B cell (primary cell): ENCODE results near the gene PNKP. TPM values are rescaled to one million over a fixed set of nuclear protein-coding genes. Genes with fewer than 3 reads are reported as not detected.

ENCODE experiments used
- ATAC-seq: fragments of 200-7000 bp; cut with Tn5 transposase; one replicate; pipeline ENCODE4 v1.10.0; 2021; ENCODE audit warnings: low read depth, mild to moderate bottlenecking, moderate number of reproducible peaks, moderate library complexity
- CTCF ChIA-PET: fragments of 350-600 bp; sonication (Branson Sonifier 250); formaldehyde crosslinking; loops from one replicate; lab custom pipeline; 2021; ENCODE audit warnings: antibody characterized with exemption, inconsistent platforms; lab: Charles Lee
- POLR2A ChIA-PET: fragments of 350-600 bp; sonication (Branson Sonifier 250); formaldehyde crosslinking; loops from one replicate; lab custom pipeline; 2021; ENCODE audit warnings: antibody characterized with exemption; lab: Charles Lee
- DNase-seq: peaks from one replicate; pipeline ENCODE4 v3.0.0; 2013
- H2AFZ ChIP-seq: 2 replicates; pipeline ENCODE4 v1.6.1; 2012; ENCODE audit warnings: mild to moderate bottlenecking, low read depth, low read length; ENCODE audit not compliant: insufficient read depth, poor library complexity, severe bottlenecking
- H3K27ac ChIP-seq, 2 donors: 1 replicate in 1 of 2; 2 replicates in 1 of 2; pipeline ENCODE4 v1.5.1; 2012 to 2013; ENCODE audit warnings: low read length in 2 of 2, mild to moderate bottlenecking in 2 of 2, moderate library complexity in 1 of 2
- H3K27me3 ChIP-seq, 4 experiments: fragments of 200-600 bp in 1 of 4; sonication (generic) in 1 of 4; replicated peaks in 1 of 4; 1 replicate in 2 of 4; 2 replicates in 2 of 4; pipeline versions ENCODE4 v1.6.1 to v1.7.0; 2013 to 2016; ENCODE audit warnings: low read length in 3 of 4, mild to moderate bottlenecking in 2 of 4, mixed read lengths in 1 of 4, moderate library complexity in 1 of 4; ENCODE audit not compliant: insufficient read depth in 4 of 4, control insufficient read depth in 3 of 4; ENCODE audit errors: control extremely low read depth in 1 of 4
- H3K36me3 ChIP-seq, 2 experiments: replicated peaks in 1 of 2; 1 replicate in 1 of 2; 2 replicates in 1 of 2; pipeline versions ENCODE4 v1.6.1 to v1.7.1; 2013; ENCODE audit warnings: low read length in 1 of 2; ENCODE audit not compliant: insufficient read depth in 2 of 2, control insufficient read depth in 1 of 2; ENCODE audit errors: control extremely low read depth in 1 of 2, extremely low read depth in 1 of 2
- H3K4me1 ChIP-seq, 2 donors: fragments of 200-600 bp in 1 of 2; sonication (generic) in 1 of 2; 1 replicate in 1 of 2; 2 replicates in 1 of 2; pipeline versions ENCODE4 v1.5.1 to v1.6.1; 2013 to 2017; ENCODE audit warnings: low read length in 2 of 2; ENCODE audit not compliant: control insufficient read depth in 2 of 2, insufficient read depth in 2 of 2
- H3K4me2 ChIP-seq: replicated peaks from 2 replicates; pipeline ENCODE3; 2012; ENCODE audit warnings: mild to moderate bottlenecking, low read depth, low read length; ENCODE audit not compliant: poor library complexity, severe bottlenecking
- H3K4me3 ChIP-seq, 5 experiments: fragments of 200-600 bp in 1 of 5; sonication (generic) in 1 of 5; 1 replicate in 3 of 5; 2 replicates in 2 of 5; pipeline versions ENCODE4 v1.5.1 to v1.7.0; 2011 to 2016; ENCODE audit warnings: low read length in 4 of 5, mild to moderate bottlenecking in 4 of 5, low read depth in 2 of 5, control low read depth in 1 of 5, moderate library complexity in 1 of 5; ENCODE audit not compliant: insufficient read depth in 1 of 5; ENCODE audit errors: control extremely low read depth in 1 of 5, extremely low read depth in 1 of 5
- H3K79me2 ChIP-seq: fragments of 200-600 bp; sonication (generic); one replicate; pipeline ENCODE4 v1.6.0; 2016; ENCODE audit warnings: low read length; ENCODE audit not compliant: control insufficient read depth, insufficient read depth
- H3K9ac ChIP-seq: fragments of 200-600 bp; sonication (generic); 2 replicates; pipeline ENCODE4 v1.6.1; 2017; ENCODE audit warnings: mild to moderate bottlenecking, low read length, moderate library complexity
- H3K9me3 ChIP-seq, 3 donors: one replicate each; pipeline versions ENCODE4 v1.6.1 to v1.7.1; 2013; ENCODE audit warnings: low read length in 2 of 3; ENCODE audit not compliant: control insufficient read depth in 2 of 3, insufficient read depth in 1 of 3; ENCODE audit errors: control extremely low read depth in 1 of 3
- H4K20me1 ChIP-seq: 2 replicates; pipeline ENCODE4 v1.6.0; 2012; ENCODE audit warnings: mild to moderate bottlenecking, low read length; ENCODE audit not compliant: insufficient read depth, control insufficient read depth, poor library complexity, severe bottlenecking
- H3K27ac Mint-ChIP-seq: one replicate; pipeline ENCODE4 v1.8.0; 2021; ENCODE audit warnings: mixed read lengths
- H3K27me3 Mint-ChIP-seq: one replicate; pipeline ENCODE4 v1.8.0; 2021; ENCODE audit warnings: mixed read lengths
- H3K4me1 Mint-ChIP-seq: one replicate; pipeline ENCODE4 v1.8.0; 2021; ENCODE audit warnings: mixed read lengths
- H3K4me3 Mint-ChIP-seq: one replicate; pipeline ENCODE4 v1.8.0; 2021; ENCODE audit warnings: mixed read lengths
- H3K9me3 Mint-ChIP-seq: one replicate; pipeline ENCODE4 v1.8.0; 2022; ENCODE audit warnings: mixed read lengths; ENCODE audit not compliant: insufficient read depth
- CTCF ChIP-seq: fragments of 200-600 bp; IDR thresholded peaks from one replicate; pipeline ENCODE4 v1.8.0; 2022; ENCODE audit warnings: antibody characterized with exemption, mild to moderate bottlenecking
- EZH2 ChIP-seq: IDR thresholded peaks from 2 replicates; pipeline ENCODE4 v1.6.1; 2012; ENCODE audit warnings: borderline replicate concordance, low read depth, mild to moderate bottlenecking, moderate library complexity, low read length; ENCODE audit not compliant: insufficient read depth, poor library complexity, severe bottlenecking
- WGBS: methylation state at CpG from one replicate; pipeline ENCODE4 v1.1.5; 2013; ENCODE audit warnings: missing lambda C conversion rate; ENCODE audit not compliant: insufficient coverage; 5-methylcytosine and 5-hydroxymethylcytosine counted together
- intact Hi-C: fragments of 100-400 bp; cut with micrococcal nuclease; formaldehyde crosslinking; loops from one replicate; pipeline ENCODE4 v1.10.0; 2022
- polyA plus RNA-seq: library from polyadenylated mRNA; depleted of rRNA; stranded (reverse); fragments of >200 nt; gene quantifications from 2 replicates; pipeline ENCODE4 v1.2.3, GENCODE V29; 2012
- total RNA-seq, 2 donors: library from RNA; stranded (reverse); fragments of 120-200 nt in 1 of 2; gene quantifications; 1 replicate in 1 of 2; 2 replicates in 1 of 2; pipeline versions ENCODE4 v1.2.3 to v1.2.4, GENCODE V29; 2013 to 2022

The PNKP gene
- total and polyA plus RNA-seq, 2 donors (not counting 1 experiment from before 2014, with no cell fraction given) = 173 to 274 TPM

DNA sequence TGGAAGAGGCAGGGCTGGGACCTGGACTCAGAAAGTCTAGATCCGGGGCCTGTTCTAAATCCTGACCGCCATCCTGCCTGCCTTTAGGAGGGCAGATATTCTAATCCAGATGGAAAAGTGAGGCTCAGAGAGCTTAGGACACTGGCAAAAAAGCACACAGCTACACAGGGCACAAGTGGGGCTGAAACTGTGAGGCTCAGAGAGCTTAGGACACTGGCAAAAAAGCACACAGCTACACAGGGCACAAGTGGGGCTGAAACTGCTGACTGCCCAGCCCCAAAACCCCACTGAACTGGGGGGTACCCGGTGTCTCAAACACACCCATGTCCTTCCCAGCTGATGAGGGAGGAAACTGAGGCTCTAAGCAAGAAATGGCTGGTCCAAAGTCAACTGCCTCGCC, 7.8 kb upstream of the PNKP start:
- no peak overlapping the region for H3K27ac ChIP-seq
- no peaks in the 10 kb centered on the region for H3K9me3 ChIP-seq
- intact Hi-C loops = no loop called here
- H3K9ac ChIP-seq = no peak overlapping the region
- DNase-seq (no peak), ATAC-seq (no peak)
- Mint-ChIP-seq H3K27ac (no peak overlapping the region), H3K27me3 (no peaks in the 10 kb centered on the region), H3K4me3 (no peak overlapping the region), H3K4me1 (peaks cover 29% of the 10 kb centered on the region), H3K9me3 (no peaks in the 10 kb centered on the region)
- H3K27me3 ChIP-seq = no peaks in the 10 kb centered on the region
- H2AFZ ChIP-seq = no peak overlapping the region
- H3K4me3 ChIP-seq = no peak overlapping the region
- no peak for TF ChIP-seq EZH2
- TF ChIP-seq CTCF = no peak
- WGBS = 90% methylated on average over 3 of the region's 4 CpGs
- peak overlapping the region; percentile 93 for H3K4me2 ChIP-seq
- POLR2A ChIA-PET = interaction anchor here (0.6 to 2.6 kb wide), 5 partner anchors 10 to 235 kb away, joined by 3 to 23 read pairs (median 4); partner anchors contain the start of genes PRMT1, PTOV1 and RRAS
- peaks cover 19 to 28% of the 10 kb centered on the region in 2 donors for H3K4me1 ChIP-seq
- H3K36me3 ChIP-seq = peaks cover 0 to 16% of the 10 kb centered on the region in 2 experiments
- H4K20me1 ChIP-seq = peaks cover 22% of the 10 kb centered on the region
- CTCF ChIA-PET = no interaction called here
- H3K79me2 ChIP-seq = peaks cover 36% of the 10 kb centered on the region

- H4K20me1 ChIP-seq = peaks cover 17% of the 10 kb centered on the region
- no peaks in the 10 kb centered on the region for H3K27me3 Mint-ChIP-seq
- H3K4me1 ChIP-seq = peaks cover 22 to 32% of the 10 kb centered on the region in 2 donors
- peaks cover 31% of the 10 kb centered on the region for H3K4me1 Mint-ChIP-seq
- no peak overlapping the region for H2AFZ ChIP-seq
- no peak overlapping the region for H3K9ac ChIP-seq
- peaks cover 36% of the 10 kb centered on the region for H3K79me2 ChIP-seq
- H3K9me3 ChIP-seq = no peaks in the 10 kb centered on the region
- ATAC-seq (no peak), DNase-seq (no peak)
- H3K4me3 ChIP-seq = no peak overlapping the region
- TF ChIP-seq CTCF (no peak), EZH2 (no peak)
- H3K27ac Mint-ChIP-seq = peak overlapping the region; percentile 46
- H3K4me3 Mint-ChIP-seq = no peak overlapping the region
- POLR2A ChIA-PET = interaction anchor here (1.7 kb wide), 1 partner anchor 55 kb away, joined by 4 read pairs; no protein-coding TSS in a partner anchor
- no peak overlapping the region for H3K4me2 ChIP-seq
- over 99% methylated on average over 8 of the region's 11 CpGs for WGBS
- no peak overlapping the region for H3K27ac ChIP-seq
- H3K27me3 ChIP-seq = no peaks in the 10 kb centered on the region
- H3K36me3 ChIP-seq = peaks cover 0 to 13% of the 10 kb centered on the region in 2 experiments
- intact Hi-C loops = no loop called here
- CTCF ChIA-PET = no interaction called here
- no peaks in the 10 kb centered on the region for H3K9me3 Mint-ChIP-seq
Measured at GRCh38 chr19:49874503-49875157, 7.3 kb upstream of the PNKP start.
